Small intestine (tissue), 7 donors: ENCODE results near the gene EIF2D. TPM values are rescaled to one million over a fixed set of nuclear protein-coding genes. Genes with fewer than 3 reads are reported as not detected.

Experiments
- DNase-seq, 2 donors: peaks; one replicate each; pipeline versions ENCODE4 v3.0.0 to v3.0.0-alpha.2; 2013
- FAIRE-seq: peaks from 2 replicates; lab custom pipeline; 2012; peaks lifted over from hg19 to GRCh38; lab: Jason Lieb, UNC
- H3K27ac ChIP-seq, 3 donors: one replicate each; pipeline ENCODE4 v1.5.1; 2013; ENCODE audit warnings: low read length in 2 of 3, mild to moderate bottlenecking in 2 of 3, control low read depth in 1 of 3, inconsistent platforms in 1 of 3, low read depth in 1 of 3, moderate library complexity in 1 of 3
- H3K27me3 ChIP-seq, 3 donors: one replicate each; pipeline ENCODE4 v1.6.1; 2013; ENCODE audit warnings: low read length in 3 of 3, inconsistent platforms in 1 of 3; ENCODE audit not compliant: control insufficient read depth in 3 of 3, insufficient read depth in 3 of 3
- H3K36me3 ChIP-seq, 3 donors: one replicate each; pipeline ENCODE4 v1.6.1; 2013; ENCODE audit warnings: low read length in 3 of 3, inconsistent platforms in 1 of 3, low read depth in 1 of 3, mild to moderate bottlenecking in 1 of 3, moderate library complexity in 1 of 3; ENCODE audit not compliant: control insufficient read depth in 3 of 3, insufficient read depth in 2 of 3
- H3K4me1 ChIP-seq, 3 donors: one replicate each; pipeline ENCODE4 v1.6.1; 2013; ENCODE audit warnings: low read length in 2 of 3, inconsistent platforms in 1 of 3, low read depth in 1 of 3, mild to moderate bottlenecking in 1 of 3, moderate library complexity in 1 of 3; ENCODE audit not compliant: control insufficient read depth in 3 of 3, insufficient read depth in 2 of 3
- H3K4me3 ChIP-seq, 3 donors: one replicate each; pipeline ENCODE4 v1.5.1; 2013; ENCODE audit warnings: low read length in 3 of 3, control low read depth in 1 of 3, inconsistent platforms in 1 of 3, low read depth in 1 of 3, mild to moderate bottlenecking in 1 of 3, moderate library complexity in 1 of 3
- H3K9me3 ChIP-seq, 2 donors: one replicate each; pipeline ENCODE4 v1.6.1; 2013; ENCODE audit warnings: low read depth in 1 of 2, low read length in 1 of 2; ENCODE audit not compliant: control insufficient read depth in 2 of 2, insufficient read depth in 1 of 2
- WGBS, 3 donors: extraction: QIAGEN DNeasy Blood & Tissue Kit; methylation state at CpG; one replicate each; pipeline ENCODE4 v1.1.7; 2013; 5-methylcytosine and 5-hydroxymethylcytosine counted together
- polyA plus RNA-seq, 4 donors: library from polyadenylated mRNA; stranded (reverse) in 3 of 4; unstranded in 1 of 4; fragments of 200-250 nt in 3 of 4; fragments of 120-200 nt in 1 of 4; gene quantifications; one replicate each; pipeline versions ENCODE4 v1.2.1 to v1.2.3, GENCODE V29; 2013
- donor health status: healthy with polysubstance abuse.
- donor health status: control.
- donor health status: control.
- donor health status: Bipolar disorder and iron deficiency.
- donor health status: healthy.

The EIF2D gene
- polyA plus RNA-seq, 4 donors, result 21.6 to 46.4 (median 31.7) TPM

DNA sequence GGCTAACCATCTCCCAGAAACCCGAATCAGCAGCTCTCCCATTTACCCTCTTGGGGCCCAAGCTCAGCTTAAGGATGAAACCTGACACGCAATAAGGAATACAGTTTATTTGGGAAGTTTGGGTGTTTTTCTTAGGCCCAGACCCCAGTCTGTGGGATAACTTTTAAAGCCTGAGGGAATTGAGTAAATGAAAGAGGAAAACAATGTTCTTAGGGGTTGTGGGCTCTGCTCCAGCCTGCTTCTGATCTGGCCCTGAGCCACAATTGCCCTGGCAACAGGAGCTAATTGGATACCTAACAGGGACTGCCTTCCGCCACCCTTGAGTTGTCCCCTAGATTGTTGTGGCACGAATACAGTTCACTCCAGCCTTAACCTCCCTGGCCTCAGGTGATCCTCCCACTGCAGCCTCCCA lies 43.2 kb upstream of the EIF2D start:
- FAIRE-seq (no peak), DNase-seq (no peak)
- no peak overlapping the region for H3K27ac ChIP-seq
- H3K4me3 ChIP-seq, result no peak overlapping the region
- H3K36me3 ChIP-seq, result no peaks in the 10 kb centered on the region
- no peaks in the 10 kb centered on the region for H3K27me3 ChIP-seq
- WGBS, 3 donors, result 63 to 74% (median 69%) methylated on average over 4 of the region's 4 CpGs
- H3K9me3 ChIP-seq, result no peaks in the 10 kb centered on the region
- H3K4me1 ChIP-seq, result peaks cover 6 to 12% (median 8%) of the 10 kb centered on the region in 3 donors

DNA sequence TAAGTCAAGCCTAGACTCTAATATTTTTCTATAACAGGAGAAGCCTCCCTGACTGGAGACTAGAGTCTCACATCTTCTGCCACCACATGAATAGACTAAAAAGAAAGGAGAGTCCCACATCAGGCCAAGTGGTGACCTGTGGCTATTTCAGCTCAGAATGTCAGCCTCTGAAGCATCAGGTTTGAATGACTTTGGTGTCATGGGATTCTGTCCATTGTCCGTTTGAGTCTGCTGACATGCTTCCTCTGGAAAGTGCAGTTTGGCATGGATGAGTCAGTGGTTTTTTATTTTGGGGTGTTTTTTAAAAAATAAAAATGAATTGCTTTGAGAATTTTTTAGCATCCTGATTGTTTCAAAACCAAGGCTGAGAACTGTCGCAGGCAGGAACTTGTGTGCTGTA lies 42.6 kb upstream of the EIF2D start:
- no peaks in the 10 kb centered on the region for H3K27me3 ChIP-seq
- 72 to 84% (median 75%) methylated on average over 2 of the region's 2 CpGs for WGBS, 3 donors
- no peak overlapping the region for H3K4me3 ChIP-seq
- H3K36me3 ChIP-seq, result no peaks in the 10 kb centered on the region
- H3K4me1 ChIP-seq, result peaks cover 4 to 11% (median 5%) of the 10 kb centered on the region in 3 donors
- DNase-seq (no peak), FAIRE-seq (no peak)
- no peak overlapping the region for H3K27ac ChIP-seq
- H3K9me3 ChIP-seq, result no peaks in the 10 kb centered on the region

DNA sequence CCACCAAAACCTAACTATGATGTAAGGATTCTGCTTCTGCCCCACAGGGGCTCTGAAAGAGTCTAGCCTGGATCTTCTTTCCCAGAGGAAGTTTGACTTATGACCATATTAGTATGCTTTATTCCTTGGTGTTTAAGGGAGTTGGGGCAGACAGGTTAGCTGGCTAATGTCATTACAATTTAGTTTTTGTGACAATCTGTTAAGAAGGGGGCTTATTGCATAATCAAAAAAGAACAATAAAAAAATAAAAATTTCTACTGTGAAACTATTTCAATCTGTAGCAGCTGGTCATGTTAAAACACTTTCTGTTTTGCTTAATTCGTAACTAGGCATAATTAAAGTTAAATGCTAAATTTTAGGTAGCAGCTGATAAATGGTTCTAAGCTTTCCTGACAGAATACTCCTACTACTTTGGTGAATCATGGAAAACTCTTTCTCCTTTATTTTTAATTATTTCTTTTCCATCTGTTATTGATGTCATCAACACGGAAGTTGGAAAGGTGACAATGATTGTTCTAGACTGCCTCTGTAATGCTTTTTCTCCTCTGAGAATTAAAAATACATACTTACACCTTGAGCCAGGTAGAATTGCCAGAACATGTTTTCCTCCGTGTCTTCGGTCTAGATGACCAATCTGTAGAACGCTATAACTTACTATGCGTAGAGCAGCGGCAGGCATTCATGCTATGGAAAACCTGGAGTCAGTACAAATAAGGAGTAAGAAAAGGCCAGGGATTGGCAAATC lies 41.6 kb upstream of the EIF2D start:
- Histone ChIP-seq H3K9me3 (no peaks in the 10 kb centered on the region), H3K4me3 (no peak overlapping the region), H3K27me3 (no peaks in the 10 kb centered on the region), H3K4me1 (peaks cover under 1 to 2% (median under 1%) of the 10 kb centered on the region in 3 donors), H3K36me3 (peaks cover 0 to 2% (median 0%) of the 10 kb centered on the region in 3 donors), H3K27ac (no peak overlapping the region)
- DNase-seq, result no peak
- WGBS, 3 donors, result 56 to 79% (median 66%) methylated on average over 7 of the region's 7 CpGs
- FAIRE-seq, result no peak

DNA sequence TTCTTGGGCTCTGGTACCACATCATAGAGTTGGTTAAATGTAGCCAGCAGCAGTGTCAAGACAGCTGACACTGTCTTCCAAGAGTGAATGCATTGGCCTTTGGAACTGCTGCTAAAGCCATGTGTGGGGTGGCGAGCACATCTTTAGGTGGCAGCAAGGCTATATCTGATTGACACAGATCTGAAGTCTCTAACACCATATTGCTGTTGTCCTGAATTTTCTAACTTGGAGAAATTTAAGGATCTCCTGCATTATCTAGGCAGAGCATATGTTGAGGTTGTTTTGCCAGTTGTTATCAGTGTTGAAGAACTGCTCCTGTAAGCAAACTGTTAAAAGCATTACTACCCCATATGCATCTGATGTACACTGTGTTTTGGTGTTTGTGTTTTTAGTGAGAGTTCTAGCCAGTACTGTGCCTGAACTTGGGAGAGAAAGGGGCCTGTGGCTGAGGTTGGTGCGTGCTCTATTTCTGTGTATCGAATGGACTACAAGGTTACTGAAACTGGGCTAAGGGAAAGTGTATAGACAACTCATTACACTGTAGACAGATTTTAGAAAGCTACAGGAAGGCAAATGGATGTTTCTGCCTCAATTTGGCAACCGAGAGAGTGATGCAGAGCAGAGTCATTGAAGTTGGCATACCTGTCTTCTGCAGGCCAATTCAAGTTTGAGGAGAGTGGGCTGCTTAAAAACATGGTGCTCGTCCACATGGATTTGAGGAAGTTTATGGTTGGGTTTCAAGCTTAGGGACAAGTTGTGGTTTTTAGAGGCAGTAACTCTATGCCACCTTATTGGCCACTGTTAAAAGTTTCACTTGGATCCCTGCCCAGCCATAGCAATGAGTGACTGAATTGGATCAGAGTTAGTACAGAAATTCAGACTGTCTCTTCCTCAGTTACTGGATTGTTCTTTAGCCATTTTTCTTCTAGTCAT lies 40.0 kb upstream of the EIF2D start:
- peaks cover 0 to 2% (median 0%) of the 10 kb centered on the region in 3 donors for H3K27me3 ChIP-seq
- no peaks in the 10 kb centered on the region for H3K9me3 ChIP-seq
- H3K36me3 ChIP-seq, result peaks cover 0 to 6% (median 6%) of the 10 kb centered on the region in 3 donors
- FAIRE-seq (no peak), DNase-seq (no peak)
- no peaks in the 10 kb centered on the region for H3K4me1 ChIP-seq
- H3K27ac ChIP-seq, result no peak overlapping the region
- WGBS, 3 donors, result 89 to 95% (median 93%) methylated on average over 5 of the region's 5 CpGs
- no peak overlapping the region for H3K4me3 ChIP-seq

DNA sequence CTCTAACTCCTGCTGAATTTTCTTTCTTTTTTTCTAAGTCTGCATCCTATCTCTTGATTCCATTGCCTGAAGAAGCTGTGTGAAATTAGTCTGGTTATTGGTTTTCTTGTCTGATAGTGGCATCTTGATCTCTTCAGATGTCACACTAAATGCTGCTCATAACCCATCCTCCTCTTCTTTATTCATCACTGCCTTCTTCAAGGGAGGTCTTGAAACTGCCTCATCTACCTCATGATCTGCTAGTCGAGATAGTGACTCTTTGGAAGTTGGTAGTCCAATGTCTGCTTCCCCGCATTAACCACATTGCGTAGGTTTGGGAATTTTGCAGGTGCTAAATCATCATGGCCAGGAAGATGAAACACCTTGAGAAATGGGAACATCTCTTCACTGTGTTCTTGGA lies 38.7 kb upstream of the EIF2D start:
- 94% methylated on average over 3 of the region's 3 CpGs for WGBS, 3 donors
- H3K4me1 ChIP-seq, result no peaks in the 10 kb centered on the region
- no peak overlapping the region for H3K4me3 ChIP-seq
- FAIRE-seq (no peak), DNase-seq (no peak)
- peaks cover 0 to 6% (median 6%) of the 10 kb centered on the region in 3 donors for H3K36me3 ChIP-seq
- no peaks in the 10 kb centered on the region for H3K9me3 ChIP-seq
- H3K27ac ChIP-seq, result no peak overlapping the region
- peaks cover 0 to 2% (median 0%) of the 10 kb centered on the region in 3 donors for H3K27me3 ChIP-seq

DNA sequence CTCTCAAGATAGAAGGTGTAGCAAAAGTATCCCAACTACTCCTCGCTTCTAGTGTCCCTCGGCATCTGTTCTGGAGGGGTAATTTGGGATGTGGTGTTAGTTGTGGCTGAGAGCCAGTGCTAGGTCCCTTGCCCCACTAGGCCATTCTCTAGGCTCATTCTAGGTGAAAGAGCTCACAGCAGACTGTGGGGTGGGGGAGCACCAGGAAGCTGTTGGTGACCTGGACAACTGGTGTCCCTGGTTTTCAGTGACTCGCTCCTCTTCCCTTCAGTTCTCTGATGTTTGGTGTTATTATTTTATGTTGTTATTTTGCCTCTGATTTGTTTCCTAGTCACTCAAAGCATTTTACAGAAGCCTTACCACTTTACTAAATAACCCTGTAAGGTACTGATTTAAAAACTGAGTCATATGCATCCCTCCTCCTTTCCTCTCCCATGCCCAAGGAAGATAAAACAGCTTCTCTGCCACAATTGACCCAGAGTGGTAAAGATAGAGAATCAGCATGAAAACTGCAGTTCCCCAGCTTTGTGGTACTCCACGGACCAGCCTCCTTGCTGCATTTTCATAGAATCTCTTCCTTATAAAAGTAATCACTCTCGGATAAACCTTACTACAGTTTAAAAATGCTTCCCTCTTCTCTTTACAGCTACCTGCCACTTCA lies 37.1 kb upstream of the EIF2D start:
- FAIRE-seq, result no peak

DNA sequence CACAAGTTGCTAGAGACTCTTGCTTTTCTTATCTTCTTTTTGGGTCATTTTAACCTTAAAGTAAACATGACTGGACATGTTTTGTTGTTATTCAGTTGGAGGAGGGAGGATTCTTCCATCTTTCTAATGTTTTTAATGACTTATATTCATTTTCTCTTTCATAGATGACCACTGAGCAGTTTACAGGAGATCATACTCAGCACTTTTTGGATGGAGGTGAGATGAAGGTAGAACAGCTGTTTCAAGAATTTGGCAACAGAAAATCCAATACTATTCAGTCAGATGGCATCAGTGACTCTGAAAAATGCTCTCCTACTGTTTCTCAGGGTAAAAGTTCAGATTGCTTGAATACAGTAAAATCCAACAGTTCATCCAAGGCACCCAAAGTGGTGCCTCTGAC lies 35.0 kb upstream of the EIF2D start:
- no peak overlapping the region for H3K27ac ChIP-seq
- H3K4me3 ChIP-seq, result no peak overlapping the region
- peaks cover 0 to 6% (median 6%) of the 10 kb centered on the region in 3 donors for H3K36me3 ChIP-seq
- FAIRE-seq (no peak), DNase-seq (no peak)
- no peaks in the 10 kb centered on the region for H3K4me1 ChIP-seq
- peaks cover 0 to 2% (median 0%) of the 10 kb centered on the region in 3 donors for H3K27me3 ChIP-seq
- no peaks in the 10 kb centered on the region for H3K9me3 ChIP-seq

More for the DNA sequence above, 37.1 kb upstream of the EIF2D start:
- peaks cover 0 to 6% (median 6%) of the 10 kb centered on the region in 3 donors for H3K36me3 ChIP-seq
- WGBS, 3 donors, result 90 to 94% (median 91%) methylated on average over 5 of the region's 5 CpGs
- H3K4me3 ChIP-seq, result no peak overlapping the region
- no peaks in the 10 kb centered on the region for H3K4me1 ChIP-seq
- peaks cover 0 to 2% (median 0%) of the 10 kb centered on the region in 3 donors for H3K27me3 ChIP-seq
- no peaks in the 10 kb centered on the region for H3K9me3 ChIP-seq
- DNase-seq, result no peak
- H3K27ac ChIP-seq, result no peak overlapping the region

DNA sequence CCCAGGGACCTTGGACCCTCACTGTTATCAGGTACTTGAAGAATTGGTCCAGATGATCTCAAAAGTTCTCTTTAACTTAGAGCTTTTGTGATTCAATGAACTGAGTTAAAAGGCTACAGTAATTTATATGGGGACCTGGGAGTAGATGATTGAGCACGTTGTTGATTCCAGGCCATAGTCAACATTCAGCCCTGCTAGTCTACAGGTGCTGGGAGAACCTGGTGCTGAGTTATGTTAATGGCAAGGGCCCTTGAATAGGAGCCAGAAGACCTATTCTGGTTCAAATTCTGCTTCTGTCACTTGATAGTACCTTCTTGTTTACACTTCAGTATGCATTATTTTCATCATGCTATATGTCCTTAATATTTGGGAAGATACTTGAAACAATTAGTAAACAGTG lies 34.2 kb upstream of the EIF2D start:
- Histone ChIP-seq H3K4me1 (no peaks in the 10 kb centered on the region), H3K27me3 (peaks cover 0 to 2% (median 0%) of the 10 kb centered on the region in 3 donors), H3K4me3 (no peak overlapping the region), H3K9me3 (no peaks in the 10 kb centered on the region), H3K27ac (no peak overlapping the region), H3K36me3 (peaks cover 0 to 6% (median 6%) of the 10 kb centered on the region in 3 donors)
- DNase-seq, result no peak
- 31 to 72% (median 50%) methylated on average over 1 of the region's 1 CpG for WGBS, 3 donors
- no peak for FAIRE-seq
